ENCODE measurements around the gene GLRX2.
"Not testable (repeated sequence)": the region's sequence is repeated elsewhere in the genome, so short reads cannot be mapped to it uniquely, and the experiment has no call there.

Gene GLRX2

GRCh38 chr1:193104907-193105820 lies at the start of gene GLRX2:
TSS of gene GLRX2 (minus strand) at chr1:193105414. CDS start at chr1:193105382, 32 bp downstream.
- DNase-seq: peak; percentile 69 to 72

- no peak for DNase-seq
These were observed 39.8 kb upstream of the GLRX2 start for GRCh38 chr1:193144999-193145398.

- DNase-seq: no peak
These were observed 39.2 kb upstream of the GLRX2 start for GRCh38 chr1:193144361-193144938.

GRCh38 chr1:193143285-193143684 lies 38.1 kb upstream of the GLRX2 start:
- no peak for DNase-seq

- no peak for DNase-seq
These were observed 37.2 kb upstream of the GLRX2 start for GRCh38 chr1:193142409-193142808.

- DNase-seq: no peak
These were observed 36.6 kb upstream of the GLRX2 start for GRCh38 chr1:193141804-193142203.

GRCh38 chr1:193140254-193140653 lies 35.0 kb upstream of the GLRX2 start:
- no peak for DNase-seq

GRCh38 chr1:193131266-193131860 lies 26.1 kb upstream of the GLRX2 start:
- no peak for DNase-seq

- DNase-seq: no peak
These were observed 20.2 kb upstream of the GLRX2 start for GRCh38 chr1:193125369-193125768.

- DNase-seq: no peak
These were observed 18.5 kb upstream of the GLRX2 start for GRCh38 chr1:193123751-193124150.

GRCh38 chr1:193121616-193122593 lies 16.7 kb upstream of the GLRX2 start, which contains the start of gene CDC73:
TSS of gene CDC73 (plus strand) at chr1:193122031. CDS start at chr1:193122201, 170 bp downstream.
- peak; percentile 99 to 100 for DNase-seq

- DNase-seq: no peak
These were observed 15.5 kb upstream of the GLRX2 start for GRCh38 chr1:193120604-193121166.

- DNase-seq: no peak
These were observed 13.9 kb upstream of the GLRX2 start for GRCh38 chr1:193118803-193119730.

GRCh38 chr1:193118194-193118593 lies 13.0 kb upstream of the GLRX2 start:
- no peak for DNase-seq

GRCh38 chr1:193117167-193117566 lies 12.0 kb upstream of the GLRX2 start:
- not testable (repeated sequence) for DNase-seq

GRCh38 chr1:193115629-193116227 lies 10.5 kb upstream of the GLRX2 start:
- DNase-seq: no peak

GRCh38 chr1:193114485-193115095 lies 9.4 kb upstream of the GLRX2 start:
- DNase-seq: no peak

GRCh38 chr1:193113992-193114332 lies 8.7 kb upstream of the GLRX2 start:
- no peak for DNase-seq

- DNase-seq: no peak
These were observed 8.2 kb upstream of the GLRX2 start for GRCh38 chr1:193113258-193113991.

All from activated CD4-positive, alpha-beta T cell treated with anti-CD3 and anti-CD28 coated beads for 4 hours (primary cell).